Measurements from ENCODE around the gene SFXN2. TPM values are rescaled to one million over a fixed set of nuclear protein-coding genes. Genes with fewer than 3 reads are reported as not detected.

Gene SFXN2
- total and polyA plus RNA-seq, 2 experiments from 2014 or later = 5.7 to 6.2 TPM

DNA sequence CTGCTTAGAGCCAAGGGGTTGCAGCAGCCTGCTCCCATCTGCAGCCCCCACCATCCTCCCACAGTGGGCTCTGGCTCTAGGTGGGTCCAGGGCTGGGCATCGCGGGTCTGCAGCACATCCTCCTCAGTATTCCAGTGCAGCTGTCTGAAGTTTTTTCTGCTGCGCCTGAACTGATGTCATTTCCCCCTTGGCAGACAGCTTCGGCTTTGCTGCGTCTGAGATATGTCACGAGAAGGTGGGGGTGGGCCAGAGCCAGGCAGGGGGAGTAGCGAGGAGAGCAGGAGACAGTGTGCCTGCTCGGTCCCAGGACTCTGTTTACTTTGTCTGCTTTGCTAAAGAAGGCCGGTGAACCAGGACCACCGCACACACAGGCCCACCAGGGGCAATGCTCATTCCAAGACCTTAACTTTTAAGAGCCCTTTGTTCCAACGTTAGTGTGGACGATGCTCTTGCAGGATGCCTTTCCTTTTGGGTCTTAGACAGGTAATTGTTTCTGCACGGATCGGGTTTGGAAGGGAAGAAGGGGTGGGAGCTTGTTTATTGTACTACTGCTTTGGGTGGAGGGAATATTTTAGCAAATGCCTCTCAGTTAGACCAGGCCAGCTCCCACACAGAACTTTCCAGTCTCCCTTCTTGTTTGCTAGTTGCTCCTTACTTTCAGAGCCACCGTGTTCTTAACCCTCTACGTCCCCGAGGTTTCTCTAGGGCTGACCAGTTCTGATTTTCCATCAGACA is 61.7 kb downstream of the SFXN2 start:
- no peaks in the 10 kb centered on the region for H4K20me1 ChIP-seq (replicated peaks; ENCODE audit: insufficient read depth)
- no peaks in the 10 kb centered on the region for H3F3A ChIP-seq (replicated peaks; ENCODE audit: low read depth)
- H3K4me1 Mint-ChIP-seq = peaks cover 57% of the 10 kb centered on the region
- H3K4me1 ChIP-seq (ENCODE audit: insufficient read depth) = peaks cover 55% of the 10 kb centered on the region
- no peaks in the 10 kb centered on the region for H3K27me3 ChIP-seq (ENCODE audit: insufficient read depth)
- H3K4me3 ChIP-seq = peak overlapping the region; percentile 39
- H3K4me3 Mint-ChIP-seq = peak overlapping the region; percentile 51
- H3K27ac ChIP-seq (ENCODE audit: low read depth) = peak overlapping the region; percentile 45; the same call in 1 of the 2 replicates
- peak; percentile 36 for ATAC-seq
- no peaks in the 10 kb centered on the region for H3K9me3 Mint-ChIP-seq
- peaks cover 10% of the 10 kb centered on the region for H3K27me3 Mint-ChIP-seq (ENCODE audit: insufficient read depth, low read depth, poor library complexity)
- no peak for TF ChIP-seq POLR2AphosphoS5 (IDR thresholded peaks at IDR 0.05; ENCODE audit: low read depth)
- TF ChIP-seq ZNF331 (CRISPR knock-in tag; IDR thresholded peaks at IDR 0.05; ENCODE audit: low read depth) = no peak
- TF ChIP-seq EZH2 (IDR thresholded peaks at IDR 0.05; ENCODE audit: low read depth, unreplicated experiment) = no peak
- H3K36me3 Mint-ChIP-seq (ENCODE audit: low read depth) = peaks cover 2% of the 10 kb centered on the region; the same call in 1 of the 3 replicates
- H3K27ac Mint-ChIP-seq = peak overlapping the region; percentile 19; the same call in 1 of the 2 replicates
- H2AFZ ChIP-seq = peak overlapping the region; percentile 30; the same call in 1 of the 2 replicates
- H3K79me2 ChIP-seq (replicated peaks; ENCODE audit: insufficient read depth) = no peaks in the 10 kb centered on the region; the same call in none of the 2 replicates
- H3K9me2 ChIP-seq (ENCODE audit: insufficient read depth) = no peaks in the 10 kb centered on the region
- H3K36me3 ChIP-seq (ENCODE audit: insufficient read depth) = no peaks in the 10 kb centered on the region
- H3K4me2 ChIP-seq = peak overlapping the region; percentile 47
- DNase-seq (ENCODE audit: low spot score) = peak; percentile 47

DNA sequence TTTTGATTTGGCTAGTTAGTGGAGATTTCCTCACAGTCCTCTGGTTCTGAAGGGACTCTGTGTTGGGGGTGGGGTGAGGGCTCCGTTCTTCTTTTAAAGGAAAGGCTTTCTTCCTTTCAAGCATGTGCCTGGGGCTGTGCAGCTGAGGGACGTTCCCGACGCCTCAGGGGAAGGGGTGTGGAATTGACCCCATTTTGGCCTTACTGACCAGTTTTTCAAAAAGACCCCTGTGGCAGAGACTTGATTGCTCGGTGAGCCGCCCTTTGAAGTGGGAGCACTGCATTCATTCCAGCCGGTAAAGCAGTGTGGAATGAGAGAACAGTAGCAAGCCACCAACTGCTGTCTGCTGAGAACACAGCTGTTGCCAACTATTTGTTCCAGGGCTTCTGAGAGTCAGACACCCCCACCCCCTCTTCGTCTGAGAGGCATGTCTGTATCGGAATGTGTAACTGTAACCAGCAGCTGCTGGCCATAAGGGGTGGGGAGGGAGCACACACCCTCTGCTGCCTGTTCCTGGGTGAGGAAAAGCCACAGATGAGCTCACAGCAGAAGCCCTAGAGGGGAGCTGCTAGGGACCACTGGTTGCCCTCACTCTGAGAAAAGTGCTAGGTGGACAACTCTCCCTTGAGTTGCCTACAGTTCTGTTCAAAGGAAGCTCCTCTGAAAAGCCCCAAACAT is 62.5 kb downstream of the SFXN2 start:
- peaks cover 63% of the 10 kb centered on the region for H3K4me1 ChIP-seq (ENCODE audit: insufficient read depth)
- TF ChIP-seq, protein P1, sequence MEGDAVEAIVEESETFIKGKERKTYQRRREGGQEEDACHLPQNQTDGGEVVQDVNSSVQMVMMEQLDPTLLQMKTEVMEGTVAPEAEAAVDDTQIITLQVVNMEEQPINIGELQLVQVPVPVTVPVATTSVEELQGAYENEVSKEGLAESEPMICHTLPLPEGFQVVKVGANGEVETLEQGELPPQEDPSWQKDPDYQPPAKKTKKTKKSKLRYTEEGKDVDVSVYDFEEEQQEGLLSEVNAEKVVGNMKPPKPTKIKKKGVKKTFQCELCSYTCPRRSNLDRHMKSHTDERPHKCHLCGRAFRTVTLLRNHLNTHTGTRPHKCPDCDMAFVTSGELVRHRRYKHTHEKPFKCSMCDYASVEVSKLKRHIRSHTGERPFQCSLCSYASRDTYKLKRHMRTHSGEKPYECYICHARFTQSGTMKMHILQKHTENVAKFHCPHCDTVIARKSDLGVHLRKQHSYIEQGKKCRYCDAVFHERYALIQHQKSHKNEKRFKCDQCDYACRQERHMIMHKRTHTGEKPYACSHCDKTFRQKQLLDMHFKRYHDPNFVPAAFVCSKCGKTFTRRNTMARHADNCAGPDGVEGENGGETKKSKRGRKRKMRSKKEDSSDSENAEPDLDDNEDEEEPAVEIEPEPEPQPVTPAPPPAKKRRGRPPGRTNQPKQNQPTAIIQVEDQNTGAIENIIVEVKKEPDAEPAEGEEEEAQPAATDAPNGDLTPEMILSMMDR (conservative IDR thresholded peaks at IDR 0.05; ENCODE audit: low read depth in 2 of 2) = no peak
- TF ChIP-seq JUNB (IDR thresholded peaks at IDR 0.05; ENCODE audit: unreplicated experiment) = no peak
- no peak for TF ChIP-seq EZH2 (IDR thresholded peaks at IDR 0.05; ENCODE audit: low read depth, unreplicated experiment)
- TF ChIP-seq, protein P2, sequence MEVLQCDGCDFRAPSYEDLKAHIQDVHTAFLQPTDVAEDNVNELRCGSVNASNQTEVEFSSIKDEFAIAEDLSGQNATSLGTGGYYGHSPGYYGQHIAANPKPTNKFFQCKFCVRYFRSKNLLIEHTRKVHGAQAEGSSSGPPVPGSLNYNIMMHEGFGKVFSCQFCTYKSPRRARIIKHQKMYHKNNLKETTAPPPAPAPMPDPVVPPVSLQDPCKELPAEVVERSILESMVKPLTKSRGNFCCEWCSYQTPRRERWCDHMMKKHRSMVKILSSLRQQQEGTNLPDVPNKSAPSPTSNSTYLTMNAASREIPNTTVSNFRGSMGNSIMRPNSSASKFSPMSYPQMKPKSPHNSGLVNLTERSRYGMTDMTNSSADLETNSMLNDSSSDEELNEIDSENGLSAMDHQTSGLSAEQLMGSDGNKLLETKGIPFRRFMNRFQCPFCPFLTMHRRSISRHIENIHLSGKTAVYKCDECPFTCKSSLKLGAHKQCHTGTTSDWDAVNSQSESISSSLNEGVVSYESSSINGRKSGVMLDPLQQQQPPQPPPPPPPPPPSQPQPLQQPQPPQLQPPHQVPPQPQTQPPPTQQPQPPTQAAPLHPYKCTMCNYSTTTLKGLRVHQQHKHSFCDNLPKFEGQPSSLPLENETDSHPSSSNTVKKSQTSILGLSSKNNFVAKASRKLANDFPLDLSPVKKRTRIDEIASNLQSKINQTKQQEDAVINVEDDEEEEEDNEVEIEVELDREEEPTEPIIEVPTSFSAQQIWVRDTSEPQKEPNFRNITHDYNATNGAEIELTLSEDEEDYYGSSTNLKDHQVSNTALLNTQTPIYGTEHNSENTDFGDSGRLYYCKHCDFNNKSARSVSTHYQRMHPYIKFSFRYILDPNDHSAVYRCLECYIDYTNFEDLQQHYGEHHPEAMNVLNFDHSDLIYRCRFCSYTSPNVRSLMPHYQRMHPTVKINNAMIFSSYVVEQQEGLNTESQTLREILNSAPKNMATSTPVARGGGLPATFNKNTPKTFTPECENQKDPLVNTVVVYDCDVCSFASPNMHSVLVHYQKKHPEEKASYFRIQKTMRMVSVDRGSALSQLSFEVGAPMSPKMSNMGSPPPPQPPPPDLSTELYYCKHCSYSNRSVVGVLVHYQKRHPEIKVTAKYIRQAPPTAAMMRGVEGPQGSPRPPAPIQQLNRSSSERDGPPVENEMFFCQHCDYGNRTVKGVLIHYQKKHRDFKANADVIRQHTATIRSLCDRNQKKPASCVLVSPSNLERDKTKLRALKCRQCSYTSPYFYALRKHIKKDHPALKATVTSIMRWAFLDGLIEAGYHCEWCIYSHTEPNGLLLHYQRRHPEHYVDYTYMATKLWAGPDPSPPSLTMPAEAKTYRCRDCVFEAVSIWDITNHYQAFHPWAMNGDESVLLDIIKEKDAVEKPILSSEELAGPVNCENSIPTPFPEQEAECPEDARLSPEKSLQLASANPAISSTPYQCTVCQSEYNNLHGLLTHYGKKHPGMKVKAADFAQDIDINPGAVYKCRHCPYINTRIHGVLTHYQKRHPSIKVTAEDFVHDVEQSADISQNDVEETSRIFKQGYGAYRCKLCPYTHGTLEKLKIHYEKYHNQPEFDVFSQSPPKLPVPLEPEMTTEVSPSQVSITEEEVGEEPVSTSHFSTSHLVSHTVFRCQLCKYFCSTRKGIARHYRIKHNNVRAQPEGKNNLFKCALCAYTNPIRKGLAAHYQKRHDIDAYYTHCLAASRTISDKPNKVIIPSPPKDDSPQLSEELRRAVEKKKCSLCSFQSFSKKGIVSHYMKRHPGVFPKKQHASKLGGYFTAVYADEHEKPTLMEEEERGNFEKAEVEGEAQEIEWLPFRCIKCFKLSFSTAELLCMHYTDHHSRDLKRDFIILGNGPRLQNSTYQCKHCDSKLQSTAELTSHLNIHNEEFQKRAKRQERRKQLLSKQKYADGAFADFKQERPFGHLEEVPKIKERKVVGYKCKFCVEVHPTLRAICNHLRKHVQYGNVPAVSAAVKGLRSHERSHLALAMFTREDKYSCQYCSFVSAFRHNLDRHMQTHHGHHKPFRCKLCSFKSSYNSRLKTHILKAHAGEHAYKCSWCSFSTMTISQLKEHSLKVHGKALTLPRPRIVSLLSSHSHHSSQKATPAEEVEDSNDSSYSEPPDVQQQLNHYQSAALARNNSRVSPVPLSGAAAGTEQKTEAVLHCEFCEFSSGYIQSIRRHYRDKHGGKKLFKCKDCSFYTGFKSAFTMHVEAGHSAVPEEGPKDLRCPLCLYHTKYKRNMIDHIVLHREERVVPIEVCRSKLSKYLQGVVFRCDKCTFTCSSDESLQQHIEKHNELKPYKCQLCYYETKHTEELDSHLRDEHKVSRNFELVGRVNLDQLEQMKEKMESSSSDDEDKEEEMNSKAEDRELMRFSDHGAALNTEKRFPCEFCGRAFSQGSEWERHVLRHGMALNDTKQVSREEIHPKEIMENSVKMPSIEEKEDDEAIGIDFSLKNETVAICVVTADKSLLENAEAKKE (CRISPR knock-in tag; IDR thresholded peaks at IDR 0.05) = peak; percentile 58; the same call in 1 of the 2 replicates
- TF ChIP-seq, protein P3, sequence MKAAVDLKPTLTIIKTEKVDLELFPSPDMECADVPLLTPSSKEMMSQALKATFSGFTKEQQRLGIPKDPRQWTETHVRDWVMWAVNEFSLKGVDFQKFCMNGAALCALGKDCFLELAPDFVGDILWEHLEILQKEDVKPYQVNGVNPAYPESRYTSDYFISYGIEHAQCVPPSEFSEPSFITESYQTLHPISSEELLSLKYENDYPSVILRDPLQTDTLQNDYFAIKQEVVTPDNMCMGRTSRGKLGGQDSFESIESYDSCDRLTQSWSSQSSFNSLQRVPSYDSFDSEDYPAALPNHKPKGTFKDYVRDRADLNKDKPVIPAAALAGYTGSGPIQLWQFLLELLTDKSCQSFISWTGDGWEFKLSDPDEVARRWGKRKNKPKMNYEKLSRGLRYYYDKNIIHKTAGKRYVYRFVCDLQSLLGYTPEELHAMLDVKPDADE (IDR thresholded peaks at IDR 0.05) = no peak
- no peak for TF ChIP-seq EZH2phosphoT487 (IDR thresholded peaks at IDR 0.05; ENCODE audit: unreplicated experiment)
- TF ChIP-seq NANOG (IDR thresholded peaks at IDR 0.05; ENCODE audit: borderline replicate concordance) = no peak
- no peak for TF ChIP-seq POLR2AphosphoS5 (IDR thresholded peaks at IDR 0.05; ENCODE audit: low read depth)

More for the DNA sequence above, 62.5 kb downstream of the SFXN2 start:
- Histone ChIP-seq H3K79me2 (replicated peaks; ENCODE audit: insufficient read depth) (no peaks in the 10 kb centered on the region; the same call in none of the 2 replicates), H3K4me2 (peak overlapping the region; percentile 47), H2AFZ (no peak overlapping the region), H3K4me3 (peak overlapping the region; percentile 39), H4K20me1 (replicated peaks; ENCODE audit: insufficient read depth) (no peaks in the 10 kb centered on the region), H3K27me3 (ENCODE audit: insufficient read depth) (no peaks in the 10 kb centered on the region), H3F3A (replicated peaks; ENCODE audit: low read depth) (no peaks in the 10 kb centered on the region), H3K36me3 (ENCODE audit: insufficient read depth) (no peaks in the 10 kb centered on the region), H3K9me2 (ENCODE audit: insufficient read depth) (no peaks in the 10 kb centered on the region), H3K27ac (ENCODE audit: low read depth) (peak overlapping the region; percentile 45; the same call in 1 of the 2 replicates)
- Mint-ChIP-seq H3K4me3 (peak overlapping the region; percentile 51), H3K27me3 (ENCODE audit: insufficient read depth, low read depth, poor library complexity) (peaks cover 10% of the 10 kb centered on the region), H3K36me3 (ENCODE audit: low read depth) (peaks cover 2% of the 10 kb centered on the region; the same call in 1 of the 3 replicates), H3K4me1 (peaks cover 63% of the 10 kb centered on the region), H3K27ac (no peak overlapping the region), H3K9me3 (no peaks in the 10 kb centered on the region)
- ATAC-seq = peak; percentile 66
- DNase-seq (ENCODE audit: low spot score) = peak; percentile 83

Data from GM23338 (cell line).